Measurements from ENCODE around the gene AVL9. TPM values are rescaled to one million over a fixed set of nuclear protein-coding genes. Genes with fewer than 3 reads are reported as not detected.

AVL9 gene
- total RNA-seq, 8 experiments from 2014 or later: 21.3 to 38.4 (median 32.9) TPM

GRCh38 chr7:32542595-32542994, 47.3 kb downstream of the AVL9 start:
- Histone ChIP-seq H3K4me1 (replicated peaks in 1 of 2) (no peaks in the 10 kb centered on the region), H3K27ac (no peak overlapping the region), H3K4me3 (no peak overlapping the region)
- in situ Hi-C loops (cut with MboI; ENCODE audit: low pct_unique_long_range_greater_than_20kb in 2 of 9, low sequenced_read_pairs in 9 of 9, unreplicated experiment in 9 of 9): no loop called here
- WGBS, 10 experiments: 10 to 80% (median 44%) methylated on average over 1 to 2 of the region's 2 CpGs; no CpG with 5 or more reads in 1 of the 10 experiments
- no peak for ATAC-seq (replicated peaks in 6 of 8)

GRCh38 chr7:32559480-32559879, 64.2 kb downstream of the AVL9 start:
- WGBS, 10 experiments: 91 to 100% (median 99%) methylated on average over 2 to 4 of the region's 4 CpGs
- no peak for ATAC-seq (replicated peaks in 6 of 8)

GRCh38 chr7:32560075-32560474, 64.8 kb downstream of the AVL9 start:
- 94 to 100% (median 100%) methylated on average over 1 to 2 of the region's 2 CpGs; no CpG with 5 or more reads in 6 of the 10 experiments for WGBS, 10 experiments
- Histone ChIP-seq H3K4me1 (replicated peaks in 1 of 2) (no peaks in the 10 kb centered on the region), H3K4me3 (no peak overlapping the region), H3K27ac (no peak overlapping the region)
- in situ Hi-C loops (cut with MboI; ENCODE audit: low pct_unique_long_range_greater_than_20kb in 2 of 9, low sequenced_read_pairs in 9 of 9, unreplicated experiment in 9 of 9): no loop called here
- no peak for ATAC-seq (replicated peaks in 6 of 8)

More at GRCh38 chr7:32559480-32559879, 64.2 kb downstream of the AVL9 start:
- Histone ChIP-seq H3K4me1 (replicated peaks in 1 of 2) (no peaks in the 10 kb centered on the region), H3K4me3 (no peak overlapping the region), H3K27ac (no peak overlapping the region)
- in situ Hi-C loops (cut with MboI; ENCODE audit: low pct_unique_long_range_greater_than_20kb in 2 of 9, low sequenced_read_pairs in 9 of 9, unreplicated experiment in 9 of 9): no loop called here

GRCh38 chr7:32561613-32562012, 66.3 kb downstream of the AVL9 start:
- H3K4me1 ChIP-seq (replicated peaks in 1 of 2): no peaks in the 10 kb centered on the region
- WGBS, 10 experiments: 88 to 100% (median 100%) methylated on average over 1 to 2 of the region's 2 CpGs
- no peak overlapping the region for H3K4me3 ChIP-seq
- in situ Hi-C loops (cut with MboI; ENCODE audit: low pct_unique_long_range_greater_than_20kb in 2 of 9, low sequenced_read_pairs in 9 of 9, unreplicated experiment in 9 of 9): no loop called here
- no peak overlapping the region for H3K27ac ChIP-seq
- ATAC-seq (replicated peaks in 6 of 8): peak in 1 of 8 experiments; percentile 37

- peak in 3 of 8 experiments; percentile 83 to 92 (median 86) for ATAC-seq (replicated peaks in 6 of 8)
- no peaks in the 10 kb centered on the region for H3K4me1 ChIP-seq (replicated peaks in 1 of 2)
- no peak overlapping the region for H3K27ac ChIP-seq
- in situ Hi-C loops (cut with MboI; ENCODE audit: low pct_unique_long_range_greater_than_20kb in 2 of 9, low sequenced_read_pairs in 9 of 9, unreplicated experiment in 9 of 9): no loop called here
- WGBS, 10 experiments: 0 to 100% (median 68%) methylated on average over 1 to 3 of the region's 3 CpGs
- no peak overlapping the region for H3K4me3 ChIP-seq
Measured at GRCh38 chr7:32564542-32564941, 69.3 kb downstream of the AVL9 start.

GRCh38 chr7:32569388-32570289, 74.3 kb downstream of the AVL9 start:
- no peak overlapping the region for H3K27ac ChIP-seq
- no peak for ATAC-seq (replicated peaks in 6 of 8)
- in situ Hi-C loops (cut with MboI; ENCODE audit: low pct_unique_long_range_greater_than_20kb in 2 of 9, low sequenced_read_pairs in 9 of 9, unreplicated experiment in 9 of 9): no loop called here

GRCh38 chr7:32573110-32573687, 77.9 kb downstream of the AVL9 start:
- in situ Hi-C loops (cut with MboI; ENCODE audit: low pct_unique_long_range_greater_than_20kb in 2 of 9, low sequenced_read_pairs in 9 of 9, unreplicated experiment in 9 of 9): no loop called here
- 77 to 100% (median 94%) methylated on average over 4 to 11 of the region's 12 CpGs; no CpG with 5 or more reads in 1 of the 10 experiments for WGBS, 10 experiments
- ATAC-seq (replicated peaks in 6 of 8): no peak
- Histone ChIP-seq H3K27ac (no peak overlapping the region), H3K4me1 (replicated peaks in 1 of 2) (no peaks in the 10 kb centered on the region), H3K4me3 (no peak overlapping the region)

More at GRCh38 chr7:32569388-32570289, 74.3 kb downstream of the AVL9 start:
- WGBS, 10 experiments: 89 to 100% (median 97%) methylated on average over 3 to 8 of the region's 8 CpGs; no CpG with 5 or more reads in 1 of the 10 experiments
- no peak overlapping the region for H3K4me3 ChIP-seq
- H3K4me1 ChIP-seq (replicated peaks in 1 of 2): no peaks in the 10 kb centered on the region

- Histone ChIP-seq H3K4me1 (replicated peaks in 1 of 2) (no peaks in the 10 kb centered on the region), H3K4me3 (no peak overlapping the region), H3K27ac (no peak overlapping the region)
- in situ Hi-C loops (cut with MboI; ENCODE audit: low pct_unique_long_range_greater_than_20kb in 2 of 9, low sequenced_read_pairs in 9 of 9, unreplicated experiment in 9 of 9): no loop called here
- ATAC-seq (replicated peaks in 6 of 8): no peak
- WGBS, 10 experiments: 89 to 100% (median 100%) methylated on average over 1 of the region's 1 CpG; no CpG with 5 or more reads in 5 of the 10 experiments
Measured at GRCh38 chr7:32574626-32575025, 79.3 kb downstream of the AVL9 start.

- WGBS, 10 experiments: 40 to 100% (median 88%) methylated on average over 1 to 2 of the region's 2 CpGs; no CpG with 5 or more reads in 2 of the 10 experiments
- in situ Hi-C loops (cut with MboI; ENCODE audit: low pct_unique_long_range_greater_than_20kb in 2 of 9, low sequenced_read_pairs in 9 of 9, unreplicated experiment in 9 of 9): no loop called here
- peak in 1 of 8 experiments; percentile 49 for ATAC-seq (replicated peaks in 6 of 8)
- no peak overlapping the region for H3K27ac ChIP-seq
- H3K4me1 ChIP-seq (replicated peaks in 1 of 2): no peaks in the 10 kb centered on the region
- H3K4me3 ChIP-seq: no peak overlapping the region
Measured at GRCh38 chr7:32577421-32577820, 82.1 kb downstream of the AVL9 start.

GRCh38 chr7:32579776-32580175, 84.5 kb downstream of the AVL9 start:
- H3K4me1 ChIP-seq (replicated peaks in 1 of 2): no peaks in the 10 kb centered on the region
- no peak overlapping the region for H3K4me3 ChIP-seq
- ATAC-seq (replicated peaks in 6 of 8): peak in 2 of 8 experiments; percentile 16 to 33
- no peak overlapping the region for H3K27ac ChIP-seq
- WGBS, 10 experiments: 50 to 100% (median 100%) methylated on average over 1 to 2 of the region's 2 CpGs; no CpG with 5 or more reads in 5 of the 10 experiments
- in situ Hi-C loops (cut with MboI; ENCODE audit: low pct_unique_long_range_greater_than_20kb in 2 of 9, low sequenced_read_pairs in 9 of 9, unreplicated experiment in 9 of 9): no loop called here

- no peak for ATAC-seq (replicated peaks in 6 of 8)
- Histone ChIP-seq H3K27ac (no peak overlapping the region), H3K4me1 (replicated peaks in 1 of 2) (no peaks in the 10 kb centered on the region), H3K4me3 (no peak overlapping the region)
- WGBS, 10 experiments: 66 to 100% (median 96%) methylated on average over 2 to 4 of the region's 4 CpGs
- in situ Hi-C loops (cut with MboI; ENCODE audit: low pct_unique_long_range_greater_than_20kb in 2 of 9, low sequenced_read_pairs in 9 of 9, unreplicated experiment in 9 of 9): no loop called here
Measured at GRCh38 chr7:32580646-32581045, 85.4 kb downstream of the AVL9 start.

- 60 to 100% (median 95%) methylated on average over 1 to 3 of the region's 3 CpGs for WGBS, 10 experiments
- ATAC-seq (replicated peaks in 6 of 8): no peak
- no peak overlapping the region for H3K4me3 ChIP-seq
- H3K4me1 ChIP-seq (replicated peaks in 1 of 2): no peaks in the 10 kb centered on the region
- H3K27ac ChIP-seq: no peak overlapping the region
- in situ Hi-C loops (cut with MboI; ENCODE audit: low pct_unique_long_range_greater_than_20kb in 2 of 9, low sequenced_read_pairs in 9 of 9, unreplicated experiment in 9 of 9): no loop called here
Measured at GRCh38 chr7:32582036-32582435, 86.7 kb downstream of the AVL9 start.

- H3K4me1 ChIP-seq (replicated peaks in 1 of 2): no peaks in the 10 kb centered on the region
- WGBS, 10 experiments: 70 to 100% (median 94%) methylated on average over 1 to 4 of the region's 4 CpGs; no CpG with 5 or more reads in 2 of the 10 experiments
- no peak overlapping the region for H3K4me3 ChIP-seq
- ATAC-seq (replicated peaks in 6 of 8): peak in 1 of 8 experiments; percentile 11
- no peak overlapping the region for H3K27ac ChIP-seq
- in situ Hi-C loops (cut with MboI; ENCODE audit: low pct_unique_long_range_greater_than_20kb in 2 of 9, low sequenced_read_pairs in 9 of 9, unreplicated experiment in 9 of 9): no loop called here
Measured at GRCh38 chr7:32583791-32584190, 88.5 kb downstream of the AVL9 start.
